Activated CD8-positive, alpha-beta memory T cell treated with anti-CD3 and anti-CD28 coated beads, Interleukin-2, amount 10 ng/mL, durations not matched to agents 7 days and 5 days (primary cell): ENCODE data around the gene DNAH17. TPM values are rescaled to one million over a fixed set of nuclear protein-coding genes. Genes with fewer than 3 reads are reported as not detected.

Experiments
- ATAC-seq: fragments of 150-1000 bp; cut with Tn5 transposase; one replicate; pipeline ENCODE4 v1.10.0; 2021; ENCODE audit warnings: moderate library complexity
- CTCF ChIA-PET: fragments of 350-600 bp; sonication (Branson Sonifier 250); formaldehyde crosslinking; loops from one replicate; lab custom pipeline; 2021; ENCODE audit warnings: antibody characterized with exemption; lab: Charles Lee
- DNase-seq: peaks from one replicate; pipeline ENCODE4 v3.0.0-alpha.2; 2020
- H3K27ac Mint-ChIP-seq: one replicate; pipeline ENCODE4 v1.8.0; 2021; ENCODE audit warnings: mild to moderate bottlenecking, mixed read lengths
- H3K27me3 Mint-ChIP-seq: one replicate; pipeline ENCODE4 v1.8.0; 2021; ENCODE audit warnings: mixed read lengths
- H3K36me3 Mint-ChIP-seq: one replicate; pipeline ENCODE4 v1.8.0; 2021; ENCODE audit warnings: mild to moderate bottlenecking, mixed read lengths
- H3K4me1 Mint-ChIP-seq: one replicate; pipeline ENCODE4 v1.8.0; 2021; ENCODE audit warnings: mixed read lengths
- H3K4me3 Mint-ChIP-seq: one replicate; pipeline ENCODE4 v1.8.0; 2021; ENCODE audit warnings: mild to moderate bottlenecking, moderate library complexity, mixed read lengths
- H3K9me3 Mint-ChIP-seq: one replicate; pipeline ENCODE4 v1.8.0; 2022; ENCODE audit warnings: low read depth, mixed read lengths
- total RNA-seq, 2 experiments: library from RNA; stranded (reverse); gene quantifications; one replicate each; pipeline ENCODE4 v1.2.3, GENCODE V29; 2021

The DNAH17 gene
- total RNA-seq, 2 experiments from 2014 or later: 0.26 TPM; not detected in 1

DNA sequence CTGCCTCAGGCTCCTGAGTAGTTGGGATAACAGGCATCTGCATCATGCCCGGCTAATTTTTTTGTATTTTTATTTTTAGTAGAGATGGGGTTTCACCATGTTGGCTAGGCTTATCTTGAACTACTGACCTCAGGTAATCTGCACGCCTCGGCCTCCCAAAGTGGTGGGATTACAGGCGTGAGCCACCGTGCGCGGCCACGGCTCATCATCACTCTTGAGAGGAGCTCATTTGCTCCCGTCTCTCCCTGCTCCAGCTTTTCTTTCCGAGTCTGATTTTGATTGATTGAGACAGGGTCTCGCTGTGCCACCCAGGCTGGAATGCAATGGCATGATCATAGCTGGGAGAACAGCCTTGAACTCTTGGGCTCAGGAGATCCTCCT, 186.2 kb downstream of the DNAH17 start:
- Mint-ChIP-seq H3K27me3 (no peaks in the 10 kb centered on the region), H3K9me3 (no peaks in the 10 kb centered on the region), H3K4me1 (peaks cover 45% of the 10 kb centered on the region), H3K36me3 (peaks cover 29% of the 10 kb centered on the region), H3K4me3 (no peak overlapping the region), H3K27ac (peak overlapping the region; percentile 66)
- no peak for DNase-seq
- no peak for ATAC-seq
- CTCF ChIA-PET: interaction anchor here (1.4 to 1.9 kb wide), 3 partner anchors 21 to 31 kb away, joined by 3 to 4 read pairs (median 4); no protein-coding TSS in a partner anchor

DNA sequence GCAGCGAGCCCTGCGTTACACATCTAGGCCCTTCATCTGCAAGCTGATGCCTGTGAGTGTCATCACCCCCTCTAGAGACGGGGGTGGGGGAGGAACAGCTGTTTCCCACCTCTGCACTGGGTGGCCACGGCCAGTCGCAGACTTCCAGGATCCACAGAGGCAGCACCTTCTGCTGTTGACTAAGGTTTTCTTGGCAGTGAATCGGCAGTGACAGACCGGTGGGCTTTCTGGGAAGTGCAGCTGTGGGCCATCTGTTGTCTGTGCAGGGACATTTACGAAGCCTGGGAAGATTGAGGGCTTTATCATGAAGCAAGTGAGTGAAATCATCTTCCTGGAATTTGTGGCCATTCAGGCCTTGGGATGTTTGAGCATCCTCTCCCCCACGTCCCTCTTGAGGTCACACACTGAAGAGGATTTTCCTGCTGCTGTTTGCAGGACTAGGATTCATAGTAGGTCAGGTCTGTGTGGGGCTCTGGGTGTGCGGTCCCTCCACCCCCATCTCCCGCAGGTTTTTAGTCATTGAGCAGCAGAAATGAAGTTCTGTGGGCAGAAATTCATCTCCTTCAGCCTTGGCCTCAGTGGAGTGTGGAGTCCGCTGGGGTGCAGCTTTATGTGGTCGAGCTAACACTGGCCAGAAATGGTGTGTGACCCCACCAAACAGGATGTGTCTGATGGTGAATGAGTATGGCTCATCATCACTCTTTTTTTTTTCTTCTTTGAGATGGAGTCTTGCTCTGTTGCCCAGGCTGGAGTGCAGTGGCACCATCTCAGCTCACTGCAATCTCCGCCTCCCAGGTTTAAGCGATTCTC, 186.8 kb downstream of the DNAH17 start:
- Mint-ChIP-seq H3K27me3 (no peaks in the 10 kb centered on the region), H3K27ac (peak overlapping the region; percentile 66), H3K9me3 (no peaks in the 10 kb centered on the region), H3K4me1 (peaks cover 51% of the 10 kb centered on the region), H3K36me3 (peaks cover 27% of the 10 kb centered on the region), H3K4me3 (no peak overlapping the region)
- CTCF ChIA-PET: interaction anchor here (1.4 to 1.9 kb wide), 3 partner anchors 20 to 32 kb away, joined by 3 to 4 read pairs (median 4); no protein-coding TSS in a partner anchor
- ATAC-seq (no peak), DNase-seq (no peak)

DNA sequence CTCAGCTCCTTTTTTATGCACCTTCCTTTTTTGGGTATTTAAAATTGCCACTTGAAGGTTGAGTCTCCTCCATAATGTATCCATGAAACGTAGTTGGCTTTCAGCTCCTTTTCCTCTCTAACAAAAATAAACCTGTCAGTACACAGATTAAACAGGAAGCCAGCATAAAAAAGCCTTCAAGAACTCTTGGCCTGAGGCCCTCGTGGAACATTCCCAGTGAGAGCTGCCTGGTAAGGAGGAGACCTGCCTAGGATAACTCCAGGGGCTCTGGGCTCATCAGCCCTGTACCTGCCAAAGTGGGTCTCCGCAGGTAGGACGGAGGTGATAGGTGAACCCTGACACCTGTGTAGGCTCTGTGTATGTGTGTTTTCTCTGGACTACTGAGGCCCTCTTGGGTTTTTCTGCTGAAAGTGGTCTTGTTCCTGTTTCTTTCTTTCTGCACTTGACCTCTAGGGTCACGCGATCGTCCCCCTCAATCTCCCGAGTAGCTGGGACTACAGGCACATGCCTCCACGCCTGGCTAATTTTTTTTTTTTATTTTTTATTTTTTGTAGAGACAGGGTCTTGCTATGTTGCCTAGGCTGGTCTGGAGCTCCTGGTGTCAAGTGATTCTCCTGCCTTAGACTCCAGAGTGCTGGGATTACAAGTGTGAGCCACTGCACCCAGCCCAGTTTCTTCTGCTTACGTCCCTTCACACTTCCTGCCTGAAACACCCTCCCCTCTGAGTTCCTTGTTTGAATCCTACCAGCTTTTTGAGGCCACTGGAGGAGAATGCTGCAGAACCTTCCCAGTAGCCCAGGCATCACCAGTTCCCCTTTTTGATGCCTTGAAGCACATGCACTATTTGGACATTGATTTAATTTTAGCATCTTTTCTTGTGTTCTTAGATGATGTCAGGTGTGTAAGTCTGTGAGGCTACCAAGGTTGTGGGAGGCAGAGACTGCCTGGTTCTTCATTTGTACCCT, 188.9 kb downstream of the DNAH17 start:
- no peak overlapping the region for H3K4me3 Mint-ChIP-seq
- ATAC-seq: no peak
- DNase-seq: no peak
- no peaks in the 10 kb centered on the region for H3K9me3 Mint-ChIP-seq
- peaks cover 18% of the 10 kb centered on the region for H3K36me3 Mint-ChIP-seq
- H3K4me1 Mint-ChIP-seq: peaks cover 68% of the 10 kb centered on the region
- no peaks in the 10 kb centered on the region for H3K27me3 Mint-ChIP-seq
- CTCF ChIA-PET: interaction anchor here (0.7 to 1.2 kb wide), 2 partner anchors 34 to 943 kb away, joined by 3 to 6 read pairs; no protein-coding TSS in a partner anchor
- H3K27ac Mint-ChIP-seq: peak overlapping the region; percentile 76

DNA sequence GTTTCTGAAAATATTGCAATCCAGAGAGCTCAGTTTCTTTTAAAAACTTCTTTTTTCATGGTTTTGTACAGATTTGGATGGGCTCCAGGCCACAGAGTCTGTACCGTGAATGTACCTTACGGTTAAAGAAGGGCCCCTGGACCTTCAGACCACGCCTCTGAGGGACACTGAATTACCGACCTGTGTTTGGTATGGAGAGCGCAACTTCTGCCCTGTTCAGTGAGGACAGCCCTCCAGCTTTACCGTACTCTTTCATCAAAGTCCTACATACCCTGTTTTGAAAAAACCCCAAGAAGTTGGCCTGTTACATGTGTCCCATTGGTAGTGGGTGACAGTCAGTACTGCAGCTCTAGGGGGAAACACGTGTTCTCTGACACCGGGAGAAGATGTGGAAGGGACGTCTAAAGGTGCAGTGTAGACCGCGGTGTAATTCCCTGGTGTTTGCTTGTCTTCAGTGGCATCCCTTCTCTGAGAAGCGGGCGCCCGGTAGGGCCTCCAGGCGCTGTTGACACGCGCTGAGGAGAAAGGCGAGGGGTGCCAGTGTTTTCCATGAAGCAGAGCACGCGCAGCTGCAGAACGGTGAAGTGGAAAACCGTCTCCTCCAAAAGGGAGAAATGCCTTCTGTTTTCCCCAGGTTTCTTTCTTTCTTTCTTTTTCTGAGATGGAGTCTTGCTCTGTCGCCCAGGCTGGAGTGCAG, 192.6 kb downstream of the DNAH17 start:
- no peak for ATAC-seq
- Mint-ChIP-seq H3K4me3 (peak overlapping the region; percentile 58), H3K4me1 (peaks cover 82% of the 10 kb centered on the region), H3K27ac (peak overlapping the region; percentile 91), H3K9me3 (no peaks in the 10 kb centered on the region), H3K27me3 (no peaks in the 10 kb centered on the region), H3K36me3 (peaks cover 21% of the 10 kb centered on the region)
- no peak for DNase-seq
- CTCF ChIA-PET: interaction anchor here (0.7 to 1.2 kb wide), 2 partner anchors 15 to 28 kb away, joined by 3 read pairs; no protein-coding TSS in a partner anchor

DNA sequence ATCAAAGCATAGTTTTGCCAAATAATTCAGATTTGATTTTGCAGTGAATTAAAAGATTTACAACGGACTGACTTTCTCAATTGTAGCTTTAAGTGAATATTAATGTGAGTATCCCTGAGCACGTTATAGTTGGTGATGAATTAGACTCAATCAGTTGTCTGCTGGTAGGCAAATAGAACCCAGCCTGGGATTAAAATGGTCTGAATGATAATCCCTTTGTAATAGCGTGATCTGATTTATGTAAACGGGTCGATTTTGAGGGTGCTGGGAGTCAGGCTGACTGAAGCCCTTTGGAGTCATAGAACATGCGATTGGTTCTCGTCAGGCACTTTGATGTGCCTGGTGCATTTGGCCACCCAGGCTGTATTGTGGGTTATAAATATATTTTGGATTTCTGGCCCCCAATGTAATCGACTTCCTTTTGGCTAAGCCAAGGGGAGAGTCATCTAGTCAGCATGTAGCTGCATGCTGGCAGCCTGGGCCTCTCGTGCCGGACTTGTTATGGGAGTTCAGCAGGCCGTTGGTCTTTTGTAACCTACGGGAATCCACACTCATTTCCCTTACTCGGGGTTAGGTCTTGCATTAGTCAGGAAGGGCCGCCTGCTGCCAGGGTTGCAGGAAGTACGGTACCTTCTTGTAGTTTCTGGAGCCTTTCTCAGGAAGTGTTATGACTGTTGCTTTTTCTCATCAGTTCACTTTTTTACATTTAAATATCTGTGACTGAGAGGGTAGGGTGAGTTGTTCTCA, 193.3 kb downstream of the DNAH17 start:
- peak overlapping the region; percentile 91 for H3K27ac Mint-ChIP-seq
- H3K36me3 Mint-ChIP-seq: peaks cover 24% of the 10 kb centered on the region
- H3K4me1 Mint-ChIP-seq: peaks cover 90% of the 10 kb centered on the region
- no peaks in the 10 kb centered on the region for H3K27me3 Mint-ChIP-seq
- peak overlapping the region; percentile 58 for H3K4me3 Mint-ChIP-seq
- DNase-seq (peak; percentile 76), ATAC-seq (peak; percentile 38)
- no peaks in the 10 kb centered on the region for H3K9me3 Mint-ChIP-seq
- CTCF ChIA-PET: interaction anchor here (1.2 kb wide), 2 partner anchors 14 to 66 kb away, joined by 3 to 4 read pairs; no protein-coding TSS in a partner anchor

DNA sequence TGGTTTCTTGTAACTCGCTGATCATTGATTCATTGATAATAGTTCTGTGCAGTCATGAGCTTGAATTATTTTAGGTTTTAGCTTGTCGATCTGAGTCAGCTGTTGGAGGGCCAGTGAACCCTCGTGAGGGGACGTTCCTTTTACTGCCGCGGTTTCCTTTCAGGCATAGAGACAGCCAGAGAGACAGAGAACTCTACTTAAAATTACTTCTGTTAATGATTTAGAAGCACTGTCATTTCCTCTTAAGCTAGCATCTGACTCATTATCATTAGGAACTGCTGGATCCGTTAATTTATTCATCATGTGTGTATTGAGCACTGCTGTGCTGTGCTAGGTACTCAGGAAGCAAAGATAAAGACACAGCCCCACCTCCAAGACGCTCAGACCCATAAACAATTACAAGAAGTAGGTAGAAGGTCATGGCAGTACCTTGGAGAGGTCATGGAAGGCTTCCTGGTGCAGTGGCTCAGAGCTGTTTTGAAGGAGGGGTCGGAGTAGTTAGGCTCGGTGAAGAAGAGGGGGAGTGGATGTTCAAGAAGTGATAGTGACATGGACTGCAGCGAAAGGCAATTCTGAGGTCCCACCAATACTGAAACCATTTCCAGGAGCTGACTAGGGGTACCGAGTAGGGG, 195.5 kb downstream of the DNAH17 start:
- no peaks in the 10 kb centered on the region for H3K27me3 Mint-ChIP-seq
- peak overlapping the region; percentile 89 for H3K4me3 Mint-ChIP-seq
- H3K36me3 Mint-ChIP-seq: peaks cover 17% of the 10 kb centered on the region

DNA sequence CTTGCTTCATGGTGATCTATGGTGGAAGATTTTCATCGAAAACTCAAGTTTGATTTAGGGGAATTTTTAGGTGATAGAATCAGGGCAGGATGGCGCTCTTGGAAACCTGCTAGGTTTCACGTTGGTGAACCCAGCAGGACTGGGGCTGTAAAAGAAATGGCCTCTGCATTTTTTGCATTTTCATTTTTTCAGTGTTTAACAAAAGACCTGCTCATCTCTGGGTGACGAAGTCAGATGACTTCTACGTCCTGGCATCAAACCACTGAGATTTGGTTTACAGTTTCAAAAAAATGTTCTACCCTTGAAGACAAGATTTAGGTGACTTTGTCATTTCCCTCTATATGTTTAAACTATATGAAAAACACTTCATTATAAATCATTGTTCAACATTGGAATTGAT, 196.8 kb downstream of the DNAH17 start:
- no peaks in the 10 kb centered on the region for H3K9me3 Mint-ChIP-seq
- no peak for DNase-seq
- no peaks in the 10 kb centered on the region for H3K27me3 Mint-ChIP-seq
- H3K4me1 Mint-ChIP-seq: peaks cover 68% of the 10 kb centered on the region
- peak overlapping the region; percentile 89 for H3K27ac Mint-ChIP-seq
- peak overlapping the region; percentile 89 for H3K4me3 Mint-ChIP-seq
- CTCF ChIA-PET: no interaction called here
- no peak for ATAC-seq
- peaks cover 17% of the 10 kb centered on the region for H3K36me3 Mint-ChIP-seq

More for the DNA sequence above, 195.5 kb downstream of the DNAH17 start:
- CTCF ChIA-PET: interaction anchor here (1.2 to 2.9 kb wide), 7 partner anchors 21 to 403 kb away, joined by 3 to 26 read pairs (median 4); partner anchors contain the start of gene SOCS3
- H3K4me1 Mint-ChIP-seq: peaks cover 78% of the 10 kb centered on the region
- H3K9me3 Mint-ChIP-seq: no peaks in the 10 kb centered on the region
- ATAC-seq (peak; percentile 38), DNase-seq (peak; percentile 74)
- peak overlapping the region; percentile 89 for H3K27ac Mint-ChIP-seq

DNA sequence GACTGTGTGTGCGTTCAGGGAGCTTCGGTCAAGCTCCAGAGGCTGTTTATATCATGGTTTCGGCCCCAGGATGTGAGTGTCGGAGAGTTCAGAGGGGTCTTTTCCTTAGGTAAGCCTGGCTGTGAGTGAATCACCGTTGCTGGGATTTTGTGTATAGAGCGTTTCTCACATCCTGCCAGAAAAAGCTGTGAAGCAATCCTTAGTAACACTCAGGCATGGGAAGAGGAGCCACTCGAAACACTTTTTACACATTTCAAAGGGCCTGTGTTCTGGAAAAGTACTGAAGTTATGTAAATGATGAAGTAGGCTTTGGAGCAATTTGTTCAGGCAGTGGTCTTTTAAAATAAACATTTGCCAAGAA, 198.1 kb downstream of the DNAH17 start:
- Mint-ChIP-seq H3K36me3 (peaks cover 12% of the 10 kb centered on the region), H3K27ac (peak overlapping the region; percentile 89), H3K4me3 (peak overlapping the region; percentile 89), H3K9me3 (no peaks in the 10 kb centered on the region), H3K4me1 (peaks cover 56% of the 10 kb centered on the region), H3K27me3 (peaks cover 3% of the 10 kb centered on the region)
- ATAC-seq (no peak), DNase-seq (no peak)
- CTCF ChIA-PET: interaction anchor here (1.2 to 8.3 kb wide), 2 partner anchors 17 to 28 kb away, joined by 3 to 73 read pairs; partner anchors contain the start of gene SOCS3

DNA sequence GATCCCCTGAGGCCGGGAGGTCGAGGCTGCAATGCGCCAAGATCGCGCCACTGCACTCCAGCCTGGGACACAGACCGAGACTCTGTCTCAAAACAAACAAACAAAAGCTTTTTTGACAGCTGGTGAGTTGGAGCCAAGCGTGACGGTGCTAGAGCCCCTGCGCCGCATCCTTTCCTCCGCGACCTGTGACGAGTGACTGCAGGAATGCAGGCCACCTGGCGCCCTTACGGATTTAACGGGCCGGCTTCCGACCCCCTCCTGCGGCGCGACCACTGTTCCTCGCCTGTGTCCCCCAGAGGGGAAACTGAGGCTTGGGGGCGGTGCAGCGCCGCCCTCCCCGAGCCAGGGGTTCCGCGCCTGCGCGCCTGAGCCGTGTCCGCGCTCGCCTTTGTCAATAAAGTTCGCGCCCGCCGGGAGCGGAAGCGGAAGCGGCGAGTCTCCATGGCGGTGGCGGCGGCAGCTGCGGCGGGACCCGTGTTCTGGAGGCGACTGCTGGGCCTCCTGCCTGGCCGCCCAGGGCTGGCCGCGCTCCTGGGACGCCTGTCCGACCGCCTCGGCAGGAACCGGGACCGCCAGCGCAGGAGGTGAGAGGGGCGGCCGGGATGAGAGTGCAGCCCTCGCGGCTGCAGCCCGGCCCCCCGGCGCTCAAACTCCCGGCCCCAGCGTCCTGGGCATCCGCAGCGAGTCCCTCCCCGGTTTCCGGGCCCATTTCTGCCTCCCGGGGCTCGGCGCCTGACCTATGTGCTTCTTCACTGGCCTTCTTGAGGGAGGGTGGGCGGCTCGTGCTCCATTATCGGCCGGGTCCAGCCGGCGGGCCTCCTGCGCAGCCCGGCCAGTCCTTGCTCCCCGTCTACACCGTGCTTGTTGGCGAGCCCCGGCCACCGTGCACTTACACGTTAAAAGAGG, 198.7 kb downstream of the DNAH17 start, which contains the start of gene PGS1:
Gene PGS1, plus strand, starts transcription at position 425 of the 906 bp plus-strand sequence. Its CDS starts 17 bp downstream, at position 442.
- Mint-ChIP-seq H3K27ac (peak within 1 kb of the TSS; percentile 89), H3K27me3 (peaks cover 3% of the 10 kb centered on the region), H3K36me3 (peaks cover 12% of the 10 kb centered on the region), H3K9me3 (no peaks in the 10 kb centered on the region), H3K4me1 (peaks cover 50% of the 10 kb centered on the region), H3K4me3 (peak within 1 kb of the TSS; percentile 89)
- CTCF ChIA-PET: interaction anchor here (0.6 to 8.3 kb wide), 5 partner anchors 16 to 421 kb away, joined by 3 to 73 read pairs (median 3); partner anchors contain the start of gene SOCS3
- DNase-seq (peak; percentile 89), ATAC-seq (peak; percentile 67)

DNA sequence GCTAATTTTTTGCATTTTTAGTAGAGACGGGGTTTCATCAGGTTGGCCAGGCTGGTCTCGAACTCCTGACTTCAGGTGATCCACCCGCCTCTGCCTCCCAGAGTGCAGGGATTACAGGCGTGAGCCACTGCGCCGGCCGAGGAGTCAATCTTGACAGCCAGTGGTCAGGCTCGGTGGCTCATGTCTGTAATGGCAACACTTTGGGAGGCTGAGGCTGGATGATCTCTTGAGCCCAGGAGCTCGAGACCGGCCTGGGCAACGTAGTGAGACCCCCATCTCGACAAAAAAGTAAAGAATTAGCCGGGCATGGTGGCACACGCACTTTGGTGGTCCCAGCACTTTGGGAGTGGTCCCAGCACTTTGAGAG, 199.4 kb downstream of the DNAH17 start:
- peaks cover 3% of the 10 kb centered on the region for H3K27me3 Mint-ChIP-seq
- no peak for DNase-seq
- CTCF ChIA-PET: interaction anchor here (0.6 to 8.3 kb wide), 4 partner anchors 16 to 421 kb away, joined by 3 to 73 read pairs (median 4); partner anchors contain the start of gene SOCS3
- peaks cover 12% of the 10 kb centered on the region for H3K36me3 Mint-ChIP-seq
- H3K4me1 Mint-ChIP-seq: peaks cover 44% of the 10 kb centered on the region
- peak overlapping the region; percentile 89 for H3K4me3 Mint-ChIP-seq
- ATAC-seq: no peak
- no peaks in the 10 kb centered on the region for H3K9me3 Mint-ChIP-seq
- peak overlapping the region; percentile 78 for H3K27ac Mint-ChIP-seq
